Neural progenitor cell (in vitro differentiated cells): Measurements from ENCODE around the gene NUP93. TPM values are rescaled to one million over a fixed set of nuclear protein-coding genes. Genes with fewer than 3 reads are reported as not detected.

Experiments
- DNase-seq: peaks from one replicate; pipeline ENCODE4 v3.0.0-alpha.2; 2016; ENCODE audit warnings: low spot score
- H2AFZ ChIP-seq: fragments of 200-600 bp; sonication (generic); replicated peaks from 2 replicates; pipeline ENCODE4 v1.6.1; 2016; ENCODE audit warnings: antibody characterized with exemption
- H3F3A ChIP-seq: fragments of 200-600 bp; sonication (generic); 2 replicates; pipeline ENCODE4 v1.6.1; 2016; ENCODE audit warnings: antibody characterized with exemption, low read depth
- H3K27ac ChIP-seq: fragments of 200-600 bp; sonication (generic); 2 replicates; pipeline ENCODE4 v1.5.1; 2016; ENCODE audit warnings: mild to moderate bottlenecking
- H3K27me3 ChIP-seq: fragments of 200-600 bp; sonication (generic); 2 replicates; pipeline ENCODE4 v1.6.1; 2016; ENCODE audit warnings: mild to moderate bottlenecking, moderate library complexity
- H3K36me3 ChIP-seq: fragments of 200-600 bp; sonication (generic); 2 replicates; pipeline ENCODE4 v1.5.1; 2016
- H3K4me1 ChIP-seq: fragments of 200-600 bp; sonication (generic); 2 replicates; pipeline ENCODE4 v1.6.1; 2016; ENCODE audit warnings: mixed run types
- H3K4me2 ChIP-seq: fragments of 200-600 bp; sonication (generic); 2 replicates; pipeline ENCODE4 v1.6.1; 2016
- H3K4me3 ChIP-seq: fragments of 200-600 bp; sonication (generic); 2 replicates; pipeline ENCODE4 v1.5.1; 2016
- H3K79me2 ChIP-seq: fragments of 200-600 bp; sonication (generic); 2 replicates; pipeline ENCODE4 v1.6.1; 2016; ENCODE audit warnings: low read depth
- H3K9ac ChIP-seq: fragments of 200-600 bp; sonication (generic); 2 replicates; pipeline ENCODE4 v1.6.1; 2016
- H3K9me3 ChIP-seq: fragments of 200-600 bp; sonication (generic); 2 replicates; pipeline ENCODE4 v1.5.1; 2016; ENCODE audit warnings: low read depth
- H4K20me1 ChIP-seq: fragments of 200-600 bp; sonication (generic); 2 replicates; pipeline ENCODE4 v1.6.1; 2016; ENCODE audit warnings: low read depth
- H3K27ac Mint-ChIP-seq: 3 replicates; pipeline ENCODE4 v1.8.0; 2021; ENCODE audit warnings: mixed read lengths
- H3K27me3 Mint-ChIP-seq: 2 replicates; pipeline ENCODE4 v1.8.0; 2022; ENCODE audit warnings: low read depth, mild to moderate bottlenecking, inconsistent platforms, moderate library complexity, mixed read lengths; ENCODE audit not compliant: insufficient read depth
- H3K36me3 Mint-ChIP-seq: 3 replicates; pipeline ENCODE4 v1.8.0; 2021; ENCODE audit warnings: mixed read lengths
- H3K4me1 Mint-ChIP-seq: 3 replicates; pipeline ENCODE4 v1.8.0; 2021; ENCODE audit warnings: mixed read lengths
- H3K4me3 Mint-ChIP-seq: 3 replicates; pipeline ENCODE4 v1.8.0; 2021; ENCODE audit warnings: mild to moderate bottlenecking, moderate library complexity, mixed read lengths
- H3K9me3 Mint-ChIP-seq: 3 replicates; pipeline ENCODE4 v1.8.0; 2020; ENCODE audit warnings: mixed read lengths
- CTCF ChIP-seq: fragments of 200-600 bp; sonication (generic); IDR thresholded peaks from 2 replicates; pipeline ENCODE4 v1.5.1; 2017; ENCODE audit warnings: antibody characterized with exemption, mild to moderate bottlenecking
- EZH2 ChIP-seq: fragments of 200-600 bp; sonication (generic); IDR thresholded peaks from 2 replicates; pipeline ENCODE4 v1.6.1; 2017; ENCODE audit warnings: antibody characterized with exemption, mild to moderate bottlenecking, moderate library complexity
- EZH2phosphoT487 ChIP-seq: fragments of 200-600 bp; sonication (generic); IDR thresholded peaks from 2 replicates; pipeline ENCODE4 v1.6.1; 2017; ENCODE audit warnings: antibody characterized with exemption
- total RNA-seq: library from RNA; depleted of rRNA; stranded (reverse); fragments of >200 nt; gene quantifications from 2 replicates; pipeline ENCODE4 v1.2.3, GENCODE V29; 2015; ENCODE audit warnings: low replicate concordance

NUP93 gene
- total RNA-seq, 1 donor from 2014 or later, result 116 TPM

GRCh38 chr16:56888806-56889205 is 158.9 kb downstream of the NUP93 start:
- no peaks in the 10 kb centered on the region for H3K36me3 ChIP-seq
- H3F3A ChIP-seq, result no peaks in the 10 kb centered on the region
- no peak overlapping the region for H3K4me3 ChIP-seq
- Mint-ChIP-seq H3K27ac (no peak overlapping the region), H3K9me3 (peaks cover 11% of the 10 kb centered on the region), H3K4me3 (no peak overlapping the region), H3K4me1 (no peaks in the 10 kb centered on the region), H3K27me3 (peaks cover 13% of the 10 kb centered on the region), H3K36me3 (peaks cover 2% of the 10 kb centered on the region)
- no peak overlapping the region for H2AFZ ChIP-seq
- TF ChIP-seq EZH2phosphoT487 (no peak), EZH2 (no peak), CTCF (no peak)
- H3K9me3 ChIP-seq, result no peaks in the 10 kb centered on the region
- no peak overlapping the region for H3K9ac ChIP-seq
- H3K79me2 ChIP-seq, result no peaks in the 10 kb centered on the region
- no peak for DNase-seq
- no peak overlapping the region for H3K4me2 ChIP-seq
- no peaks in the 10 kb centered on the region for H4K20me1 ChIP-seq
- H3K4me1 ChIP-seq, result no peaks in the 10 kb centered on the region
- H3K27ac ChIP-seq, result no peak overlapping the region
- H3K27me3 ChIP-seq, result no peaks in the 10 kb centered on the region

- Histone ChIP-seq H2AFZ (no peak overlapping the region), H3K9me3 (no peaks in the 10 kb centered on the region), H3K27ac (no peak overlapping the region), H3K4me3 (no peak overlapping the region), H3K36me3 (no peaks in the 10 kb centered on the region), H3F3A (no peaks in the 10 kb centered on the region), H4K20me1 (no peaks in the 10 kb centered on the region), H3K27me3 (no peaks in the 10 kb centered on the region), H3K79me2 (no peaks in the 10 kb centered on the region), H3K9ac (no peak overlapping the region), H3K4me2 (no peak overlapping the region), H3K4me1 (no peaks in the 10 kb centered on the region)
- H3K27me3 Mint-ChIP-seq, result peaks cover 14% of the 10 kb centered on the region
- H3K36me3 Mint-ChIP-seq, result peaks cover 2% of the 10 kb centered on the region
- H3K27ac Mint-ChIP-seq, result no peak overlapping the region
- TF ChIP-seq EZH2phosphoT487 (no peak), CTCF (no peak), EZH2 (no peak)
- DNase-seq, result no peak
- peaks cover 11% of the 10 kb centered on the region for H3K9me3 Mint-ChIP-seq
- no peak overlapping the region for H3K4me3 Mint-ChIP-seq
- H3K4me1 Mint-ChIP-seq, result no peaks in the 10 kb centered on the region
These were observed 159.3 kb downstream of the NUP93 start for GRCh38 chr16:56889206-56889605.

GRCh38 chr16:56891685-56892084 is 161.8 kb downstream of the NUP93 start:
- H3K9me3 ChIP-seq, result no peaks in the 10 kb centered on the region
- TF ChIP-seq EZH2phosphoT487, result no peak
- no peak for TF ChIP-seq CTCF
- TF ChIP-seq EZH2, result no peak
- H3K4me2 ChIP-seq, result no peak overlapping the region
- no peaks in the 10 kb centered on the region for H4K20me1 ChIP-seq
- DNase-seq, result no peak
- H3K27ac ChIP-seq, result no peak overlapping the region
- no peak overlapping the region for H2AFZ ChIP-seq
- H3K36me3 Mint-ChIP-seq, result no peaks in the 10 kb centered on the region
- no peaks in the 10 kb centered on the region for H3K27me3 ChIP-seq
- no peaks in the 10 kb centered on the region for H3K4me1 Mint-ChIP-seq
- no peak overlapping the region for H3K4me3 ChIP-seq
- H3K4me1 ChIP-seq, result no peaks in the 10 kb centered on the region
- no peaks in the 10 kb centered on the region for H3K9me3 Mint-ChIP-seq
- H3F3A ChIP-seq, result no peaks in the 10 kb centered on the region
- H3K27me3 Mint-ChIP-seq, result peaks cover 10% of the 10 kb centered on the region
- no peaks in the 10 kb centered on the region for H3K79me2 ChIP-seq
- H3K36me3 ChIP-seq, result no peaks in the 10 kb centered on the region
- no peak overlapping the region for H3K9ac ChIP-seq
- no peak overlapping the region for H3K27ac Mint-ChIP-seq
- no peak overlapping the region for H3K4me3 Mint-ChIP-seq
